IMR-90 (cell line): ENCODE results near the gene ARHGEF10L.

Experiments used
- CHD1 ChIP-seq: IDR thresholded peaks from 2 replicates; pipeline ENCODE4 v1.6.1; 2012; ENCODE audit warnings: low read depth, low read length, improper control_type of control experiment
- FOS ChIP-seq: fragments of 150-350 bp; IDR thresholded peaks from 2 replicates; pipeline ENCODE4 v1.6.1; 2016; ENCODE audit warnings: low read depth, low read length
- MXI1 ChIP-seq: IDR thresholded peaks from 2 replicates; pipeline ENCODE4 v1.6.1; 2012; ENCODE audit warnings: low read depth, mild to moderate bottlenecking, low read length, moderate library complexity, borderline replicate concordance
- POLR2A ChIP-seq: IDR thresholded peaks from 2 replicates; pipeline ENCODE4 v1.6.1; 2012; ENCODE audit warnings: mild to moderate bottlenecking, low read depth, low read length
- RAD21 ChIP-seq: IDR thresholded peaks from 2 replicates; pipeline ENCODE4 v1.6.1; 2012; ENCODE audit warnings: low read length, improper control_type of control experiment
- USF2 ChIP-seq: fragments of 150-350 bp; IDR thresholded peaks from 2 replicates; pipeline ENCODE4 v1.6.1; 2017; ENCODE audit warnings: mild to moderate bottlenecking, antibody characterized with exemption, low read length, low read depth
- TF ChIP-seq, protein P1 (sequence below): conservative IDR thresholded peaks from 2 replicates; pipeline ENCODE4 v1.5.1; 2012; ENCODE audit warnings: mild to moderate bottlenecking, low read depth, low read length, improper control_type of control experiment

DNA sequence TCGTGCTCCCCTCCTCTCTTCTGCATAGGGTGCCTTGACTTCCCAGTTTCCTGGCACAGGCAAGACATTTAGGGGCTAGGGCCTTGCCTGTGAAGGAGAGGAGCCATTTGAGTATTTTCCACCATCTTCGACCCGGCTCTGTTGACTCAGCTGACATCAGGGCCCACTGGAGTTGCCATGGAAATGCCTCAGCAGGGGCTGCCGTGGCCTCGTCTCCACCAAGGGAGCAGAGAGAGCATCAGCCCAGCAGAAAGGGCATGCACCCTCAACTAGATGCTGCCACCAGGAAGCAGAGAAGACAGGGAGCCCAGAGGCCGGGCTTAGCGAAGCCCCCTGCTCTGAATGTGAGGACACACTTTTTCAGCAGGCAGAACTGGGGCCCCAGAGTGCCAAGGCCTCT lies 113.8 kb downstream of the ARHGEF10L start:
- TF ChIP-seq, protein P1, sequence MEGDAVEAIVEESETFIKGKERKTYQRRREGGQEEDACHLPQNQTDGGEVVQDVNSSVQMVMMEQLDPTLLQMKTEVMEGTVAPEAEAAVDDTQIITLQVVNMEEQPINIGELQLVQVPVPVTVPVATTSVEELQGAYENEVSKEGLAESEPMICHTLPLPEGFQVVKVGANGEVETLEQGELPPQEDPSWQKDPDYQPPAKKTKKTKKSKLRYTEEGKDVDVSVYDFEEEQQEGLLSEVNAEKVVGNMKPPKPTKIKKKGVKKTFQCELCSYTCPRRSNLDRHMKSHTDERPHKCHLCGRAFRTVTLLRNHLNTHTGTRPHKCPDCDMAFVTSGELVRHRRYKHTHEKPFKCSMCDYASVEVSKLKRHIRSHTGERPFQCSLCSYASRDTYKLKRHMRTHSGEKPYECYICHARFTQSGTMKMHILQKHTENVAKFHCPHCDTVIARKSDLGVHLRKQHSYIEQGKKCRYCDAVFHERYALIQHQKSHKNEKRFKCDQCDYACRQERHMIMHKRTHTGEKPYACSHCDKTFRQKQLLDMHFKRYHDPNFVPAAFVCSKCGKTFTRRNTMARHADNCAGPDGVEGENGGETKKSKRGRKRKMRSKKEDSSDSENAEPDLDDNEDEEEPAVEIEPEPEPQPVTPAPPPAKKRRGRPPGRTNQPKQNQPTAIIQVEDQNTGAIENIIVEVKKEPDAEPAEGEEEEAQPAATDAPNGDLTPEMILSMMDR = no peak
- TF ChIP-seq RAD21 (no peak), USF2 (no peak), POLR2A (no peak), CHD1 (no peak), FOS (no peak), MXI1 (no peak)
